Keratinocyte (primary cell): ENCODE data around the gene SH3BGRL.

Source experiments
- CTCF ChIP-seq, 3 experiments: IDR thresholded peaks in 1 of 3; conservative IDR thresholded peaks in 1 of 3; optimal IDR thresholded peaks in 1 of 3; 2 replicates in 2 of 3; 3 replicates in 1 of 3; pipeline versions ENCODE3 to v1.5.1; 2011; ENCODE audit warnings: low read length in 3 of 3, mild to moderate bottlenecking in 3 of 3, moderate library complexity in 2 of 3, control low read depth in 1 of 3, inconsistent platforms in 1 of 3; ENCODE audit not compliant: insufficient read depth in 2 of 3; ENCODE audit errors: extremely low read depth in 1 of 3
- EZH2 ChIP-seq: IDR thresholded peaks from one replicate; pipeline ENCODE4 v1.6.1; 2012; ENCODE audit warnings: inconsistent platforms, mild to moderate bottlenecking, low read length, moderate library complexity

GRCh38 chrX:81263059-81263458, 61.2 kb downstream of the SH3BGRL start:
- TF ChIP-seq CTCF (optimal IDR thresholded peaks at IDR 0.05 in 1 of 3, IDR thresholded peaks at IDR 0.05 in 1 of 3, conservative IDR thresholded peaks at IDR 0.05 in 1 of 3; ENCODE audit: extremely low read depth in 1 of 3, insufficient read depth in 2 of 3, low read length in 3 of 3) (no peak), EZH2 (no peak)
